H7 (cell line): Measurements from ENCODE around the gene APOBEC3B. TPM values are rescaled to one million over a fixed set of nuclear protein-coding genes. Genes with fewer than 3 reads are reported as not detected.

ENCODE experiments used
- DNase-seq: peaks from one replicate; pipeline ENCODE4 v3.0.0; 2012
- H3K27me3 ChIP-seq: 2 replicates; pipeline ENCODE4 v1.6.0; 2011; ENCODE audit warnings: mild to moderate bottlenecking, low read length; ENCODE audit not compliant: control insufficient read depth, insufficient read depth
- H3K36me3 ChIP-seq: replicated peaks from 2 replicates; pipeline ENCODE4 v1.5.1; 2011; ENCODE audit warnings: low read length; ENCODE audit not compliant: control insufficient read depth, insufficient read depth
- H3K4me3 ChIP-seq: 2 replicates; pipeline ENCODE4 v1.5.1; 2011; ENCODE audit warnings: low read depth, mild to moderate bottlenecking, control low read depth, low read length, moderate library complexity; ENCODE audit not compliant: insufficient read depth
- total RNA-seq: library from RNA; depleted of rRNA; stranded (reverse); fragments of >200 nt; shearing (Covaris generic); gene quantifications from 2 replicates; pipeline ENCODE4 v1.2.3, GENCODE V29; 2014

The APOBEC3B gene
- total RNA-seq, 1 experiment from 2014 or later = 6.5 TPM

GRCh38 chr22:38946771-38947170 lies 35.4 kb upstream of the APOBEC3B start:
- no peaks in the 10 kb centered on the region for H3K36me3 ChIP-seq
- no peaks in the 10 kb centered on the region for H3K27me3 ChIP-seq
- H3K4me3 ChIP-seq = no peak overlapping the region
- peak; percentile 54 for DNase-seq

DNA sequence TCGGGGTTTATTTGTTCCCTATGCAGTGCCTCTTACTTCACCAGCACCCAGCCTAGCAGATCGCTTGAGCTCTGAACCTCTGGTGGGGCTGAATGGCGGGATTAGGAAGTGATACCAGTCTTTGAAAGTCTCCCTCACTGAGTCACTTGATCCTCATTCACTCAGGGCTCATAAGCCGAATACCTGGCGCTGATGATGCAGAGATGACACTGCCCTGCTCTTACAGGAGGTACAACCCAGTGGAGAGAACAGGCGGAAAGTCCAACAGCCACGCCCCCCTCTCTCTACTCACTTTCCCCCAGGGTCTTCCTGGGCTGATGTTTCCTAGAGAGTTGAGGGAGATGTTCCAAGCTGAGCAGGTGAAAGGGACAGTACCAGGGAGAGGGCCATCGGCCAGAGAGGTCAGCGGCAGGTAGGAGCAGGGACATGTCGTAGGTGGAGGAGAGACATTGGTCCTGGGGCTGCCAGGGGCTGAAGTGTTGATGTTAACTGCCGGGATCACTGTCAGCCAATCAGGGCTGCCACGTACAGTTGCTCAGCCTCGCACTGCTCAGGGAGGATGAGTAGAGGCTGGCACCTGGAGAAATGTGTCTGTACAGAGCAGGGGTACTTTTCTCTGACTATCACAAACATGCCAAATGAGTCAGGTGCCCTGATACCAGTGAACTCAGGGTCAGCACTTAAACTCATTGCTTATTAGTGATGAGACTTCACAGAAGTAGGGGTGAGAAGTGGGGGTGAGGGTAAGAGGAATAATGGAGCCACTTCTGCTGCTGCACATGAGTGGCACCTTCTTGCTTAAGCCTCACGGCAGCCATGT lies 34.6 kb upstream of the APOBEC3B start:
- H3K36me3 ChIP-seq = no peaks in the 10 kb centered on the region
- no peaks in the 10 kb centered on the region for H3K27me3 ChIP-seq
- DNase-seq = no peak
- H3K4me3 ChIP-seq = no peak overlapping the region

DNA sequence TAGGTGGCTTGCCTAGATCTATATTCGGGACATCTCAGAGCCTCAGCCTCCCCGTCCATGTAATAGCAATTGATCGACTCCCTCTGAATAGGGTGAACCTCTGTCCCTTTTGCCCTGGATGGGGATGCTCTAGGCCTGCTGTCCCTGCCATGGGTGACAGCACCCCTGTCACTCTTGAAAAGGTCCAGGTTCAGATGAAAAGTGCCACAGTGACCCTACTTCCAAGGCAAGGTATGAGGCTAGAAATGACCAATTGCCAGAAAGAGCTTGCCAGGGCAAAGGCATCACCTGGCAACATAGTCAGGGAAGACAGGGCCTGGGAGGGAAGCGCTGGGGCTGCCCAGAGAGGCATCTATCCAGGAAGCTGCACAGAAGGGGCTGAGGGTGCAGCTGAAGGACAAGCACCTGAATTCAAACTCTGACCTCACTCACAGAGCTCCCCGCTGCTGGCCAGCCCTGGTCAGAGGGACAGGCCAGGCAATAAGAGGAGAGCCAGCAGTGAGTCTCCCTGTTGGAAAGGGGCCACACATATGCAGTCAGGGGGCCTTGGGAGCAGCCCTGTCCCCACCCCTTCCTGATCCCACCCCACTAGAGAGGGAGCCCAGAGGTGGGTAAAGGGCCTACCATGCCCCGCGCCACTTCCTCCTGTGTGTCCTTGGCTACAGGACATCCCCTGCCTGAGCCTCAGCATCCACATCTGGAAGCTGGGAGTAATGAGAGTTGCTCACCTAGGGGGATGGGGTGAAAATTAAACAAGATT lies 33.8 kb upstream of the APOBEC3B start:
- DNase-seq = no peak
- Histone ChIP-seq H3K27me3 (no peaks in the 10 kb centered on the region), H3K36me3 (no peaks in the 10 kb centered on the region), H3K4me3 (no peak overlapping the region)

DNA sequence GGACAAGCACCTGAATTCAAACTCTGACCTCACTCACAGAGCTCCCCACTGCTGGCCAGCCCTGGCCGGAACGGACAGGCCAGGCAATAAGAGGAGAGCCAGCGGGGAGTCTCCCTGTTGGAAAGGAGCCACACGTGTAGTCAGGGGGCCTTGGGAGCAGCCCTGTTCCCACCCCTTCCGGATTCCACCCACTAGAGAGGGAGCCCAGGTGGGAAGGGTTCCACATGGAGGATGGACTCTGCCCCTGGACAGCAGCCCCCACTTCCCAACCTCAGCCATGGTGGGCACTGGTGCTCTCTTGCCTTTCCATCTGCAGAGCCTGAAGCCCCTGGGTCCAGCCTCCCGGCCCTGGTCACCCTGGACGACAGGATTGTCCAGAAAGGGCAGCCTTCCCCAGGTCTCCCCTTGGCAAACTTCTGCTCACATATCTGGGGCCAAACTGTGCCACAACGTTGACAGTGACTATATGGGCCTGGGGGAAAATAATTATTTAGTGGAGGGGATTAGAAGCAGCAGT lies 32.2 kb upstream of the APOBEC3B start:
- Histone ChIP-seq H3K27me3 (no peaks in the 10 kb centered on the region), H3K36me3 (no peaks in the 10 kb centered on the region), H3K4me3 (no peak overlapping the region)
- no peak for DNase-seq

- peak; percentile 65 for DNase-seq
- Histone ChIP-seq H3K27me3 (no peaks in the 10 kb centered on the region), H3K36me3 (no peaks in the 10 kb centered on the region), H3K4me3 (no peak overlapping the region)
Measured at GRCh38 chr22:38950527-38951295, 31.4 kb upstream of the APOBEC3B start.

GRCh38 chr22:38951734-38952133 lies 30.4 kb upstream of the APOBEC3B start:
- Histone ChIP-seq H3K36me3 (no peaks in the 10 kb centered on the region), H3K4me3 (no peak overlapping the region), H3K27me3 (no peaks in the 10 kb centered on the region)
- no peak for DNase-seq

DNA sequence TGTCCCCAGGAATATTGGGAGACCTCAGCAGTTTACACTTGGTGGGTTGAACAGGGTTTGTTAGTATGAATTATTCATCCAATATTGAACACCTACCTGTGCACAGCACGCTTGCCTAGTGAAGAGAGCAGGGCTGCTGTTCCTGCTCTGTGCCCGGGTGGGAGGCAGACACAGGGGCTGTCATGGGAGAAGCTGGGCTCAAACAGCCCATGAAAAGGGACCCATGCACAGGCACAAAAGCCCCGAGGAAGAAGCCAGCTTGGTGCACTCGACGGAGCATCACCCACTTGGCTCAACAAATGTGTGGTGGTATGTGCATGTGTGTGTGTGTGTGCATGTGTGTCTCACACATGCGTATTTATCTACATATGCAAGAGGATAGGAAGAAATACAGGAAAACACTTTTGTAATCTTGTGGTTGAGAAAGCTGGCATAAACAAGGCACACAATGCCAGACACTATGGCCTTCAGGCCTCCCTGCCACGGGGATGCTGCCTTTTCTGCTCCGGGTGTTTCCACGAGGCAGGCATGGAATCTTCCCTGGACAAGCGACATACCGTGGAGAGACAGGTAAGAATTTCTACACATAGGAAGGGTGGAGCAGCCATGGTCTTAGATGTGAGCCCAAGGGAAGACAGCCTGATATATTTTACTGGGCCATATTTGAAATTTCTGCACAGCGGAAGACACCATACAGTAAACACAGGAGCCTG lies 29.7 kb upstream of the APOBEC3B start:
- H3K27me3 ChIP-seq = no peaks in the 10 kb centered on the region
- no peaks in the 10 kb centered on the region for H3K36me3 ChIP-seq
- no peak for DNase-seq
- no peak overlapping the region for H3K4me3 ChIP-seq

DNA sequence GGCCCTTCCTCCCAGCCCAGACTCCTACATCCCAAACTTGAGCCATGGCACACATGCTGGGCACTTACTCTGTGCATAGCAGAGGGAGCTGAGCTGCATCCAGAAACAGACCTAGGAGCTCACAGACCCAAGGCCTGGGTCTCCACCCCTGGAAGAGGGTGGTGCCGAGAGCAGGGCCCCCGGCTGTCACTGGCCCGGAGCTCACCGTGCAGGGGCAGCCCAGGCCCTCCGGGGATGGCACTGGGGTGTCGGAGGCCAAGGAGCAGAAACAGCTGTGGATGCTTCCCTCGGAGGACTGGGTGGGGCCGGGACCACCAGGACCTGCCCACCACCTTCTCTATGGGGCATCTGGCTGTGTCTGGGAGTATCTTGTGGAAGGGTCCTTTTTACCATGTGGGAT lies 29.1 kb upstream of the APOBEC3B start:
- no peak overlapping the region for H3K4me3 ChIP-seq
- DNase-seq = no peak
- H3K27me3 ChIP-seq = no peaks in the 10 kb centered on the region
- no peaks in the 10 kb centered on the region for H3K36me3 ChIP-seq

DNA sequence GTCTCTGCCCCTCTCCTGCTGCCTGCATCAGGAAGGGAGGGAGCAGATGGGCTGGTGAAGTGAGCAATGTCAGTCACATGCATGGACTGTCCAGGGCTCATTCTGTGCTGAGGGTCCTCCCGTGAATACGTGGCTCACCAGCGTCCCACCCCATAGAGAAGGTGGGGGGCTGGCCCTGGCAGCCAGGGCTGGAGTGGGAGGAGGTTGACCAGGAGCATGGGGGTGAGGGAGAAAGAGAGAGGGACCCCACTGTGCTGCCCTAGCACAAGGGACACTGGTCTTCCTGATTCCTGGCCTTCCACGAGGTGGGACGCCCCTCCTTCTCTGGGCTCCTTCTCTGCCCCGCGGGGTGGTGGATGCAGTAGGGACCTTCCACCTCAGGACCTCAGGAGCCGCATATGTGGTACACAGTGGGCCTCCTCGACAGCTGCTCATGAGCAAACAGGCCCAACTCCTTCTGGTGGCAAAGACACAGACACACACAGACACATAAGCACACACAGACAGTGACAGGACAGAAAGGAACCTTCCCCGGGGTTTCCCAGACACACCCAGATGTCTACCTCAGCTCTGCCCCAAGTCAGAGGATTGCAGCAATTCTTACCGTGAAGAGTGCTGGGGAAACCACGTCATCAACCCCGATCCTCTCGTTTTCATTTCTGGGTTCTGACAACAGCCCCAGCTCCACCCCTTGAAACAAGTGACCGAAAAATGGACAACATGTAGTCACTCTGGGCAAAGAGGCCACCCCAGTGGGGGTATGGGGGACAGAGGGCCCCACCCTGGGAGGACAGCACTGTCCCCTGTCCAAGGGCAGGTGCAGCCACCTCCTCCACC lies 28.4 kb upstream of the APOBEC3B start:
- no peaks in the 10 kb centered on the region for H3K36me3 ChIP-seq
- no peaks in the 10 kb centered on the region for H3K27me3 ChIP-seq
- H3K4me3 ChIP-seq = no peak overlapping the region
- no peak for DNase-seq

DNA sequence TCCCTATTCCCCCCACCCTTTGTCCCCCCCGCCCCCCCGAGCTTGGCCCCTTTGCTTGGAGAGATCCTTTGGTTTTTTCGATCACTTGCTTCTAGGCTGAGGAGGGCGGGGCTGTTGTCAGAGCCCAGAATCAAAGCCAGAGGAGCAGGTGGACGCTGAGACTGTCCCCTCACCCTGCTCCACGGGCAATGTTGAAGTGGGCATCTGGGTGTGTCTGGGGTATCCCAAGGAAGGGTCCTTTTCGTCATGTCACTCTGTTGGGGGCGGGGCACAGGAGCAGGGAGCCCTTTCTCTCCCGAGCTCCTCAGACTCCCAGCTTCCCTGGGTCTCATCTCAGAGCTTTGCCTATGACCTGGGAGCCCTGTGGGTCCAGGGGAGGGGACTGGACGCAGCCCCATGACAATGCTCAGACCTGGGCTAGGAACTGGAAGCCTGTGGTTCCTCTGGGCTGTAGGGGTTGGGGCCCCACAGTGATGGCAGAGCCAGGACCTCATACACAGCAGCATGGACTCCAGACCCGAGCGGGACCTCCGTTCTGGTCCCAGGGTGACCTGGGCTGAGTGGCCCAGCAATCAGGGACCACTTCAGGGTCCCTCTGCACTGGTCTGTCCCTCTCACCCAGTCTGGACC lies 27.6 kb upstream of the APOBEC3B start:
- Histone ChIP-seq H3K36me3 (no peaks in the 10 kb centered on the region), H3K27me3 (no peaks in the 10 kb centered on the region), H3K4me3 (no peak overlapping the region)
- no peak for DNase-seq

DNA sequence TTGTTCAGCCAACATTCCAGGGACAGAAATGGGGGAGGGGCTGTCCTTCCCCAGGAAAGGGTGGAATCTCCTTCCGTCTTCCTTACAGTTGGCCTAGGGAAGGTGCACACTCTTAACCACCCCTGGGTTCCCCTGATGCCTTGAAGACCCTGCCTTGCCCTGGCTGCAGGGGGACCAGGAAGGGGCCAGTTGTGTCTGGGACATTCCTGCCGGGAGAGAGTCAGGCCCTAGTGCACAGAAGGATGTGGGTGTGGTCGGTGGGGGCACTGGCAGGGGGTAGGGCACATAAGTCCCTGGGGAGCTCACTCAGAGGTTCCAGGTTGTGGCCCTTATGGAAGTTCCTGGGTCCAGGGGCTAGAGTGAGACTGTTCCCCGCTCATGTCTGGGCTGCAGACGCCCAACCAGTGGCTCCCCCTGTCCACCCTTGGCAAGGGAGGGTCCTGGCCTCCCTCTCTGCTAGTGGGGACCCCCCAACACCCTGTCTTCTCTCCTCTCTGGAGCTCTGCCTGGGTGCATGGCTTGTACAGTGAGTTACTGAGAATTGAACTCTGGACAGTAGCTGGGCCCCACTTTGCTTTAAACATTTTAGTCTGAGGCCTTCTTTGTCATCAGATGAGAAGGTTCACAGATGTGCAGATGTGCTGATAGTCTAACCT lies 26.8 kb upstream of the APOBEC3B start:
- Histone ChIP-seq H3K36me3 (no peaks in the 10 kb centered on the region), H3K27me3 (no peaks in the 10 kb centered on the region), H3K4me3 (no peak overlapping the region)
- DNase-seq = no peak

- DNase-seq = no peak
- no peaks in the 10 kb centered on the region for H3K27me3 ChIP-seq
Measured at GRCh38 chr22:38955926-38956325, 26.2 kb upstream of the APOBEC3B start.

DNA sequence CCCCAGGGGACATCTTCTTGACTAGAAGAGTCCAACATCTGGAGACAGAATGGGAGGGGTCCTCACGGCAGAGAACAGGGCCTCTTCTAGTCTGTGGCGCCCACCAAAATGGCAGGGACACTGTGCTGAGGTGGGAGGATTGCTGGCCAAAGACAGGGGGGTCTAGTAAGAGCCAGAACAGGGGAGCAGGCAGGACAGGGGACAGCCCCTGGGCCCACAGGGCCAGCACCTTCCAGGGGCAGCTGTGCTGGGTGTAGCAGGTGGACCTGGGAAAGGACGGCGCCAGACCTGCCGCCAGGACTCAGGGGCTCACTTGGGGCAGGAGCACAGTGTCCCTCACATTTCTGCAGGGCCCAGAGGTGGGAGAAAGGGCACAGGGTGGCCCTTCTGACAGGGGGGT lies 25.6 kb upstream of the APOBEC3B start:
- H3K4me3 ChIP-seq = no peak overlapping the region
- H3K27me3 ChIP-seq = no peaks in the 10 kb centered on the region
- H3K36me3 ChIP-seq = no peaks in the 10 kb centered on the region
- DNase-seq = no peak

More at GRCh38 chr22:38955926-38956325, 26.2 kb upstream of the APOBEC3B start:
- no peak overlapping the region for H3K4me3 ChIP-seq
- H3K36me3 ChIP-seq = no peaks in the 10 kb centered on the region
